Measurements from ENCODE around the gene FOXE3.
A peak's percentile ranks its signal among the peaks of the same experiment; 100 is the strongest.

The FOXE3 gene

GRCh38 chr1:47442842-47443529, 26.9 kb downstream of the FOXE3 start:
- no peak for DNase-seq
- WGBS (ENCODE audit: extremely low coverage, insufficient coverage, insufficient read length) = no CpG with 5 or more reads among the region's 9 CpGs
- H3K9me3 ChIP-seq (ENCODE audit: insufficient read depth, low read depth, low read length) = peaks cover 5% of the 10 kb centered on the region

GRCh38 chr1:47443530-47444296, 27.6 kb downstream of the FOXE3 start:
- Histone ChIP-seq H2AK5ac (ENCODE audit: low read length) (no peak overlapping the region), H4K91ac (ENCODE audit: low read depth, low read length) (no peak overlapping the region), H3K23ac (ENCODE audit: low read length) (no peak overlapping the region), H3K4me3 (ENCODE audit: low read depth, low read length) (no peak overlapping the region), H3K27me3 (ENCODE audit: insufficient read depth, low read length) (peaks cover 89% of the 10 kb centered on the region), H3K79me1 (ENCODE audit: low read length) (no peaks in the 10 kb centered on the region), H2BK5ac (ENCODE audit: low read depth, low read length, poor library complexity) (no peak overlapping the region), H3K36me3 (ENCODE audit: control insufficient read depth in 1 of 2, insufficient read depth in 2 of 2, low read length in 2 of 2) (no peaks in the 10 kb centered on the region), H3K79me2 (ENCODE audit: control insufficient read depth, insufficient read depth, low read length, poor library complexity) (no peaks in the 10 kb centered on the region), H3K27ac (ENCODE audit: low read depth, low read length) (no peak overlapping the region), H2AFZ (ENCODE audit: insufficient read depth, low read length, poor library complexity) (no peak overlapping the region), H3K18ac (ENCODE audit: low read length) (no peak overlapping the region), H3K9me3 (ENCODE audit: insufficient read depth, low read depth, low read length) (peaks cover 7% of the 10 kb centered on the region), H3K4me2 (ENCODE audit: low read length) (no peak overlapping the region), H3K4ac (ENCODE audit: low read depth, low read length) (no peak overlapping the region), H3K14ac (ENCODE audit: low read length) (no peak overlapping the region), H2BK120ac (ENCODE audit: insufficient read depth, low read length, poor library complexity) (no peak overlapping the region), H4K8ac (ENCODE audit: low read depth, low read length) (no peak overlapping the region), H2BK12ac (ENCODE audit: low read length) (no peak overlapping the region), H4K12ac (ENCODE audit: low read depth, low read length) (no peak overlapping the region), H3K9ac (ENCODE audit: low read length) (no peak overlapping the region), H3K4me1 (ENCODE audit: control insufficient read depth in 1 of 2, insufficient read depth in 2 of 2, low read length in 2 of 2) (peaks cover 3 to 6% of the 10 kb centered on the region in 2 experiments)
- WGBS (ENCODE audit: extremely low coverage, insufficient coverage, insufficient read length) = no CpG with 5 or more reads among the region's 45 CpGs
- no peak for DNase-seq

More at GRCh38 chr1:47442842-47443529, 26.9 kb downstream of the FOXE3 start:
- H2AFZ ChIP-seq (ENCODE audit: insufficient read depth, low read length, poor library complexity) = no peak overlapping the region
- no peak overlapping the region for H2AK5ac ChIP-seq (ENCODE audit: low read length)
- H3K4me1 ChIP-seq (ENCODE audit: control insufficient read depth in 1 of 2, insufficient read depth in 2 of 2, low read length in 2 of 2) = peaks cover 5 to 6% of the 10 kb centered on the region in 2 experiments
- no peak overlapping the region for H3K9ac ChIP-seq (ENCODE audit: low read length)
- no peak overlapping the region for H4K12ac ChIP-seq (ENCODE audit: low read depth, low read length)
- no peak overlapping the region for H3K27ac ChIP-seq (ENCODE audit: low read depth, low read length)
- H3K14ac ChIP-seq (ENCODE audit: low read length) = no peak overlapping the region
- no peak overlapping the region for H4K8ac ChIP-seq (ENCODE audit: low read depth, low read length)
- no peak overlapping the region for H4K91ac ChIP-seq (ENCODE audit: low read depth, low read length)
- no peak overlapping the region for H2BK120ac ChIP-seq (ENCODE audit: insufficient read depth, low read length, poor library complexity)
- H3K4ac ChIP-seq (ENCODE audit: low read depth, low read length) = no peak overlapping the region
- no peak overlapping the region for H3K18ac ChIP-seq (ENCODE audit: low read length)
- no peak overlapping the region for H3K4me3 ChIP-seq (ENCODE audit: low read depth, low read length)
- no peak overlapping the region for H2BK5ac ChIP-seq (ENCODE audit: low read depth, low read length, poor library complexity)
- no peak overlapping the region for H3K23ac ChIP-seq (ENCODE audit: low read length)
- peaks cover 90% of the 10 kb centered on the region for H3K27me3 ChIP-seq (ENCODE audit: insufficient read depth, low read length)
- H3K4me2 ChIP-seq (ENCODE audit: low read length) = no peak overlapping the region
- no peak overlapping the region for H2BK12ac ChIP-seq (ENCODE audit: low read length)
- no peaks in the 10 kb centered on the region for H3K36me3 ChIP-seq (ENCODE audit: control insufficient read depth in 1 of 2, insufficient read depth in 2 of 2, low read length in 2 of 2)
- H3K79me1 ChIP-seq (ENCODE audit: low read length) = no peaks in the 10 kb centered on the region
- H3K79me2 ChIP-seq (ENCODE audit: control insufficient read depth, insufficient read depth, low read length, poor library complexity) = no peaks in the 10 kb centered on the region

GRCh38 chr1:47444297-47444561, 28.1 kb downstream of the FOXE3 start:
- Histone ChIP-seq H3K79me1 (ENCODE audit: low read length) (no peaks in the 10 kb centered on the region), H3K36me3 (ENCODE audit: control insufficient read depth in 1 of 2, insufficient read depth in 2 of 2, low read length in 2 of 2) (no peaks in the 10 kb centered on the region), H2AFZ (ENCODE audit: insufficient read depth, low read length, poor library complexity) (no peak overlapping the region), H3K4me3 (ENCODE audit: low read depth, low read length) (no peak overlapping the region), H3K9me3 (ENCODE audit: insufficient read depth, low read depth, low read length) (peaks cover 7% of the 10 kb centered on the region), H4K12ac (ENCODE audit: low read depth, low read length) (no peak overlapping the region), H3K27me3 (ENCODE audit: insufficient read depth, low read length) (peaks cover 89% of the 10 kb centered on the region), H3K4ac (ENCODE audit: low read depth, low read length) (no peak overlapping the region), H3K4me1 (ENCODE audit: control insufficient read depth in 1 of 2, insufficient read depth in 2 of 2, low read length in 2 of 2) (peaks cover 3 to 6% of the 10 kb centered on the region in 2 experiments), H2BK12ac (ENCODE audit: low read length) (no peak overlapping the region), H3K4me2 (ENCODE audit: low read length) (no peak overlapping the region), H2BK5ac (ENCODE audit: low read depth, low read length, poor library complexity) (no peak overlapping the region), H3K9ac (ENCODE audit: low read length) (no peak overlapping the region), H4K8ac (ENCODE audit: low read depth, low read length) (no peak overlapping the region), H3K27ac (ENCODE audit: low read depth, low read length) (no peak overlapping the region), H4K91ac (ENCODE audit: low read depth, low read length) (no peak overlapping the region), H3K18ac (ENCODE audit: low read length) (no peak overlapping the region), H2BK120ac (ENCODE audit: insufficient read depth, low read length, poor library complexity) (no peak overlapping the region), H3K23ac (ENCODE audit: low read length) (no peak overlapping the region), H3K79me2 (ENCODE audit: control insufficient read depth, insufficient read depth, low read length, poor library complexity) (no peaks in the 10 kb centered on the region), H3K14ac (ENCODE audit: low read length) (no peak overlapping the region), H2AK5ac (ENCODE audit: low read length) (no peak overlapping the region)
- WGBS (ENCODE audit: extremely low coverage, insufficient coverage, insufficient read length) = no CpG with 5 or more reads among the region's 15 CpGs
- no peak for DNase-seq

GRCh38 chr1:47444562-47445465, 28.7 kb downstream of the FOXE3 start:
- Histone ChIP-seq H4K91ac (ENCODE audit: low read depth, low read length) (no peak overlapping the region), H3K4me3 (ENCODE audit: low read depth, low read length) (no peak overlapping the region), H3K79me1 (ENCODE audit: low read length) (no peaks in the 10 kb centered on the region), H3K9me3 (ENCODE audit: insufficient read depth, low read depth, low read length) (peaks cover 6% of the 10 kb centered on the region), H2BK120ac (ENCODE audit: insufficient read depth, low read length, poor library complexity) (no peak overlapping the region), H3K4me2 (ENCODE audit: low read length) (peak overlapping the region; percentile 48), H3K27ac (ENCODE audit: low read depth, low read length) (no peak overlapping the region), H3K27me3 (ENCODE audit: insufficient read depth, low read length) (peaks cover 89% of the 10 kb centered on the region), H3K23ac (ENCODE audit: low read length) (no peak overlapping the region), H2BK12ac (ENCODE audit: low read length) (no peak overlapping the region), H3K4ac (ENCODE audit: low read depth, low read length) (no peak overlapping the region), H4K8ac (ENCODE audit: low read depth, low read length) (no peak overlapping the region), H3K36me3 (ENCODE audit: control insufficient read depth in 1 of 2, insufficient read depth in 2 of 2, low read length in 2 of 2) (no peaks in the 10 kb centered on the region), H2AFZ (ENCODE audit: insufficient read depth, low read length, poor library complexity) (no peak overlapping the region), H3K79me2 (ENCODE audit: control insufficient read depth, insufficient read depth, low read length, poor library complexity) (no peaks in the 10 kb centered on the region), H3K14ac (ENCODE audit: low read length) (no peak overlapping the region), H2BK5ac (ENCODE audit: low read depth, low read length, poor library complexity) (no peak overlapping the region), H3K18ac (ENCODE audit: low read length) (no peak overlapping the region), H3K4me1 (ENCODE audit: control insufficient read depth in 1 of 2, insufficient read depth in 2 of 2, low read length in 2 of 2) (peaks cover 3 to 6% of the 10 kb centered on the region in 2 experiments), H4K12ac (ENCODE audit: low read depth, low read length) (no peak overlapping the region), H3K9ac (ENCODE audit: low read length) (no peak overlapping the region), H2AK5ac (ENCODE audit: low read length) (no peak overlapping the region)
- no CpG with 5 or more reads among the region's 73 CpGs for WGBS (ENCODE audit: extremely low coverage, insufficient coverage, insufficient read length)
- peak in 1 of 2 donors; percentile 60 for DNase-seq

Measured in trophoblast cell (in vitro differentiated cells and primary cell).